C4-2B (cell line): ENCODE data around the gene SLC1A2.

Experiments
- CTCF ChIP-seq: fragments of 450-650 bp; conservative IDR thresholded peaks from 2 replicates; pipeline ENCODE4 v1.5.1; 2017; ENCODE audit warnings: mild to moderate bottlenecking
- ZFX ChIP-seq: fragments of 450-650 bp; IDR thresholded peaks from 2 replicates; pipeline ENCODE4 v1.6.1; 2017

DNA sequence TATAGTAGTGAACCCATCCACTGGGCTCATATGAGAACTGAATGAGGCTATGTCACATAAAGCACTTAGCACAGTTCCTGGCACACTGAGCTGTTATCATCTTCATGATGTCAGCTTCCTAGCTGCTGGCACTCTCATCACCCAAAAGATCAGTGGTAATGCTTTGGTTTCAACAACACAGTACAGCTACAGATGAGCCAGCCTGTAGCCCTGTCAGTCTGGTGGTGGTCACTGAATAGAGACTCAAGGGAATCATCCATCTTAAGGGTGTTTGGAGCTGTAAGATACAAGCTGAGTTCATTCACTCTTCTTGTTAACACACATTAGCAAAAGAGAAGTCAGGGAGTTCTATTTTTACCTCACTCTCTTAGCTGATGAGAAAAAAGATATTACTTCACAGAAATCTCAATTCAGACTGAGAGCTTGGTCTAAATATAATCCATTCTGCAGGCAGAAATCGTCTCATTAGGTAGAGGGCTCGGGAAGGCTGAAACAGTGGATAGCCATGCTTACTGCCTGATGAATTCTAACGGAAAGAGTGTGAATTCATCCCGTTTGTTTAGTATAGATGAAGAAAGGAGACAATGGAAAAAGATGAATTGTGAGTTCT is 6.3 kb upstream of the SLC1A2 start:
- TF ChIP-seq CTCF (no peak), ZFX (no peak)
